Jurkat, Clone E6-1 (cell line): ENCODE results near the gene LRRC8D.
"Not testable (repeated sequence)": the region's sequence is repeated elsewhere in the genome, so short reads cannot be mapped to it uniquely, and the experiment has no call there.

Experiments
- DNase-seq: peaks from one replicate; pipeline ENCODE4 v3.0.0-alpha.2; 2011; ENCODE audit warnings: low read depth, low spot score
- H3K4me3 ChIP-seq: 2 replicates; pipeline ENCODE4 v1.5.1; 2011; ENCODE audit warnings: mild to moderate bottlenecking, low read length, control low read depth, moderate library complexity

Gene LRRC8D

GRCh38 chr1:89905395-89906058, 84.7 kb downstream of the LRRC8D start:
- no peak for DNase-seq
- no peak overlapping the region for H3K4me3 ChIP-seq

- no peak overlapping the region for H3K4me3 ChIP-seq
- no peak for DNase-seq
Observed at GRCh38 chr1:89906088-89906487, 85.3 kb downstream of the LRRC8D start.

- no peak overlapping the region for H3K4me3 ChIP-seq
- DNase-seq: no peak
Observed at GRCh38 chr1:89907727-89908212, 86.9 kb downstream of the LRRC8D start.

- H3K4me3 ChIP-seq: no peak overlapping the region
- no peak for DNase-seq
Observed at GRCh38 chr1:89908273-89908671, 87.4 kb downstream of the LRRC8D start.

GRCh38 chr1:89908672-89909436, 88.0 kb downstream of the LRRC8D start:
- DNase-seq: no peak
- no peak overlapping the region for H3K4me3 ChIP-seq

GRCh38 chr1:89910268-89910667, 89.4 kb downstream of the LRRC8D start:
- DNase-seq: no peak
- no peak overlapping the region for H3K4me3 ChIP-seq

GRCh38 chr1:89910780-89911179, 89.9 kb downstream of the LRRC8D start:
- no peak overlapping the region for H3K4me3 ChIP-seq
- no peak for DNase-seq

GRCh38 chr1:89911191-89911991, 90.6 kb downstream of the LRRC8D start:
- no peak overlapping the region for H3K4me3 ChIP-seq
- no peak for DNase-seq

GRCh38 chr1:89912073-89912472, 91.2 kb downstream of the LRRC8D start:
- no peak overlapping the region for H3K4me3 ChIP-seq
- DNase-seq: no peak

GRCh38 chr1:89913353-89914095, 92.7 kb downstream of the LRRC8D start:
- DNase-seq: no peak
- no peak overlapping the region for H3K4me3 ChIP-seq

GRCh38 chr1:89917353-89917752, 96.5 kb downstream of the LRRC8D start:
- no peak overlapping the region for H3K4me3 ChIP-seq
- no peak for DNase-seq

- DNase-seq: no peak
Observed at GRCh38 chr1:89918127-89918793, 97.4 kb downstream of the LRRC8D start.

GRCh38 chr1:89918794-89919155, 97.9 kb downstream of the LRRC8D start:
- no peak for DNase-seq
- no peak overlapping the region for H3K4me3 ChIP-seq

More at GRCh38 chr1:89918127-89918793, 97.4 kb downstream of the LRRC8D start:
- H3K4me3 ChIP-seq: no peak overlapping the region

- DNase-seq: no peak
- no peak overlapping the region for H3K4me3 ChIP-seq
Observed at GRCh38 chr1:89919174-89919573, 98.3 kb downstream of the LRRC8D start.

- no peak overlapping the region for H3K4me3 ChIP-seq
- no peak for DNase-seq
Observed at GRCh38 chr1:89922911-89923310, 102.1 kb downstream of the LRRC8D start.

- H3K4me3 ChIP-seq: no peak overlapping the region
- DNase-seq: no peak
Observed at GRCh38 chr1:89923517-89923916, 102.7 kb downstream of the LRRC8D start.

GRCh38 chr1:89924075-89924474, 103.2 kb downstream of the LRRC8D start:
- H3K4me3 ChIP-seq, DNase-seq: not testable (repeated sequence)

- H3K4me3 ChIP-seq: no peak overlapping the region
- DNase-seq: no peak
Observed at GRCh38 chr1:89927049-89927448, 106.2 kb downstream of the LRRC8D start.

- H3K4me3 ChIP-seq: no peak overlapping the region
- no peak for DNase-seq
Observed at GRCh38 chr1:89927478-89927877, 106.6 kb downstream of the LRRC8D start.
